Measurements from ENCODE around the gene APP. TPM values are rescaled to one million over a fixed set of nuclear protein-coding genes. Genes with fewer than 3 reads are reported as not detected.

Gene APP
- total and polyA plus RNA-seq, 10 of the 15 experiments (the other 5 are each of a cell fraction or from before 2014, with no cell fraction given): 8.8 to 94.9 (median 51.0) TPM

DNA sequence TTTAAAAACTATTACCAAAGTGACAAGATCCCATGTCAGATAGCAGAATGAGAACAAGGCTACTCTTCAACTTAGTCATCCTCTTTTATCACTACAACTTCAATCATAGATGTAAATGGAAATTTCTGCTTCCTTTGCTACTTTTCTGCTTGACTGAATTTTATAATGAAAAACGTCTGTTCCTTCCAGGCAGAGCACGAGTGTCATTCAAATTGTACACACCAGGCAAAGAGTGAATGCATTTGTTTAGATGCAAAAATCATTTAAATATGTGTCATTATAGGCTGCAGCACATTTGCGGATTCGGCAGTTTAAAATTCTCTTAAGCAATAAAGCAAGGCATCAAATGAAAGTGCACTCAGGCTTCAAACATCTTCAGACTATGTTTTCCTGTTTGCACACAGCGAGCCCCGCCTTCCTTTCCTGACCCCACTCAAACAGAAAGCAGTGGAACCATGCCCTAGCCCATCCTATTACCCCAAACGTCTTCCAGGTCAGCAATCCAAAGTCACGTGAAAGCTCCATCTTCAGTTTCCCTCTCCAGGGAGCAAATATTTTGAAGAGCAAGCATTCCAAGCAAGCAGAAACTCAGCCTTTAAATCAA, 99.6 kb downstream of the APP start:
- peak; percentile 84 for FAIRE-seq

More for the DNA sequence above, 99.6 kb downstream of the APP start:
- RAD21 ChIA-PET (ENCODE audit: unreplicated experiment): interaction anchor here (1.5 kb wide), 1 partner anchor 13 kb away, joined by 3 read pairs; no protein-coding TSS in a partner anchor
- POLR2A ChIA-PET: no interaction called here
- no peaks in the 10 kb centered on the region for H3K9me3 ChIP-seq (replicated peaks; ENCODE audit: control insufficient read depth, insufficient read depth, low read length)
- SMC1A ChIA-PET (ENCODE audit: uncharacterized antibody, unreplicated experiment): interaction anchor here (1.0 kb wide), 1 partner anchor 90 kb away, joined by 3 read pairs; no protein-coding TSS in a partner anchor
- no peaks in the 10 kb centered on the region for H3K27me3 ChIP-seq (replicated peaks in 1 of 2; ENCODE audit: control insufficient read depth in 2 of 2, insufficient read depth in 2 of 2, low read length in 1 of 2)
- BruUV-seq (replicated peaks): no TSS peak
- CTCF ChIA-PET: interaction anchor here (0.7 to 1.4 kb wide), 2 partner anchors 9 to 53 kb away, joined by 3 read pairs; no protein-coding TSS in a partner anchor
- H3K4me2 ChIP-seq (ENCODE audit: control insufficient read depth, insufficient read depth): peak overlapping the region; percentile 36
- intact Hi-C loops (cut with micrococcal nuclease; ENCODE audit: unreplicated experiment) (no loop called here), in situ Hi-C loops (cut with MboI) (no loop called here)
- TF ChIP-seq, protein P1, sequence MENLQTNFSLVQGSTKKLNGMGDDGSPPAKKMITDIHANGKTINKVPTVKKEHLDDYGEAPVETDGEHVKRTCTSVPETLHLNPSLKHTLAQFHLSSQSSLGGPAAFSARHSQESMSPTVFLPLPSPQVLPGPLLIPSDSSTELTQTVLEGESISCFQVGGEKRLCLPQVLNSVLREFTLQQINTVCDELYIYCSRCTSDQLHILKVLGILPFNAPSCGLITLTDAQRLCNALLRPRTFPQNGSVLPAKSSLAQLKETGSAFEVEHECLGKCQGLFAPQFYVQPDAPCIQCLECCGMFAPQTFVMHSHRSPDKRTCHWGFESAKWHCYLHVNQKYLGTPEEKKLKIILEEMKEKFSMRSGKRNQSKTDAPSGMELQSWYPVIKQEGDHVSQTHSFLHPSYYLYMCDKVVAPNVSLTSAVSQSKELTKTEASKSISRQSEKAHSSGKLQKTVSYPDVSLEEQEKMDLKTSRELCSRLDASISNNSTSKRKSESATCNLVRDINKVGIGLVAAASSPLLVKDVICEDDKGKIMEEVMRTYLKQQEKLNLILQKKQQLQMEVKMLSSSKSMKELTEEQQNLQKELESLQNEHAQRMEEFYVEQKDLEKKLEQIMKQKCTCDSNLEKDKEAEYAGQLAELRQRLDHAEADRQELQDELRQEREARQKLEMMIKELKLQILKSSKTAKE (IDR thresholded peaks at IDR 0.05; ENCODE audit: low read depth, poor library complexity, severe bottlenecking): no peak
- no peak for TF ChIP-seq CBX3 (IDR thresholded peaks at IDR 0.05; ENCODE audit: borderline replicate concordance, low read depth)
- 0 out of 2 replicates have a peak, but pooled peaks have one; percentile 42 for TF ChIP-seq EED (IDR thresholded peaks at IDR 0.05; ENCODE audit: low read depth)
- DNase-seq (ENCODE audit: low read depth, low spot score): no peak
- H4K20me1 ChIP-seq (ENCODE audit: control insufficient read depth, insufficient read depth): no peaks in the 10 kb centered on the region
- peak overlapping the region; percentile 15; the same call in 1 of the 2 replicates for H3K4me3 ChIP-seq
- H3K36me3 ChIP-seq (ENCODE audit: control insufficient read depth in 2 of 2, insufficient read depth in 2 of 2, low read length in 1 of 2): no peaks in the 10 kb centered on the region
- peak overlapping the region; percentile 57 for H2AFZ ChIP-seq (ENCODE audit: control insufficient read depth, low read depth, low read length)
- 0% methylated on average over 8 of the region's 8 CpGs for WGBS (ENCODE audit: insufficient coverage, insufficient replicate concordance, low lambda C conversion rate, missing lambda C conversion rate)
- peak; percentile 68 for ATAC-seq
- peak overlapping the region; percentile 40; the same call in 1 of the 2 replicates for H3K27ac ChIP-seq (ENCODE audit: control insufficient read depth, insufficient read depth)
- no peak overlapping the region for H3K9ac ChIP-seq (ENCODE audit: control insufficient read depth, insufficient read depth, low read length)
- H3K79me2 ChIP-seq (ENCODE audit: control insufficient read depth, insufficient read depth, low read length): peaks cover 4% of the 10 kb centered on the region; the same call in 1 of the 2 replicates
- H3K4me1 ChIP-seq (ENCODE audit: control insufficient read depth, insufficient read depth, low read length): no peaks in the 10 kb centered on the region; the same call in 1 of the 2 replicates

Data from GM12878 (cell line).